Progenitor cell of endocrine pancreas (in vitro differentiated cells): ENCODE data around the gene LTBP1. TPM values are rescaled to one million over a fixed set of nuclear protein-coding genes. Genes with fewer than 3 reads are reported as not detected.

Experiments
- DNase-seq: peaks from one replicate; pipeline ENCODE4 v3.0.0; 2021; ENCODE audit warnings: low spot score; ENCODE audit not compliant: unreplicated experiment
- H3K27ac Mint-ChIP-seq: 2 replicates; pipeline ENCODE4 v1.8.0; 2021; ENCODE audit warnings: mild to moderate bottlenecking, moderate library complexity, mixed read lengths
- H3K27me3 Mint-ChIP-seq: 2 replicates; pipeline ENCODE4 v1.8.0; 2021; ENCODE audit warnings: mixed read lengths
- H3K36me3 Mint-ChIP-seq: 2 replicates; pipeline ENCODE4 v1.8.0; 2022; ENCODE audit warnings: mixed read lengths; ENCODE audit not compliant: insufficient read depth
- H3K4me1 Mint-ChIP-seq: 2 replicates; pipeline ENCODE4 v1.8.0; 2021; ENCODE audit warnings: low read depth, mixed read lengths
- H3K4me3 Mint-ChIP-seq: 2 replicates; pipeline ENCODE4 v1.8.0; 2021; ENCODE audit warnings: low read depth, mild to moderate bottlenecking, moderate library complexity, mixed read lengths
- H3K9me3 Mint-ChIP-seq: 2 replicates; pipeline ENCODE4 v1.8.0; 2021; ENCODE audit warnings: low read depth, mixed read lengths
- CTCF ChIP-seq: fragments of 200-600 bp; sonication (generic); IDR thresholded peaks from one replicate; pipeline ENCODE4 v1.5.0; 2021; ENCODE audit warnings: antibody characterized with exemption, mild to moderate bottlenecking; ENCODE audit not compliant: unreplicated experiment
- total RNA-seq: library from RNA; stranded (reverse); gene quantifications from 2 replicates; pipeline ENCODE4 v1.2.1, GENCODE V29; 2021

LTBP1 gene
- total RNA-seq, 1 donor from 2014 or later = 63.0 TPM

GRCh38 chr2:33406622-33407021 is 459.9 kb downstream of the LTBP1 start:
- Mint-ChIP-seq H3K36me3 (no peaks in the 10 kb centered on the region), H3K27ac (no peak overlapping the region), H3K4me3 (no peak overlapping the region), H3K27me3 (no peaks in the 10 kb centered on the region), H3K4me1 (peaks cover under 1% of the 10 kb centered on the region), H3K9me3 (peaks cover 8% of the 10 kb centered on the region)
- DNase-seq = no peak
- TF ChIP-seq CTCF = no peak

GRCh38 chr2:33408109-33408508 is 461.4 kb downstream of the LTBP1 start:
- Mint-ChIP-seq H3K9me3 (peaks cover 8% of the 10 kb centered on the region), H3K36me3 (no peaks in the 10 kb centered on the region), H3K4me1 (peaks cover 6% of the 10 kb centered on the region), H3K27ac (no peak overlapping the region), H3K27me3 (no peaks in the 10 kb centered on the region), H3K4me3 (no peak overlapping the region)
- TF ChIP-seq CTCF = no peak
- no peak for DNase-seq

- Mint-ChIP-seq H3K4me1 (peaks cover 6% of the 10 kb centered on the region), H3K27ac (no peak overlapping the region), H3K4me3 (no peak overlapping the region), H3K27me3 (no peaks in the 10 kb centered on the region), H3K36me3 (no peaks in the 10 kb centered on the region), H3K9me3 (peaks cover 8% of the 10 kb centered on the region)
- no peak for DNase-seq
- TF ChIP-seq CTCF = no peak
Observed at GRCh38 chr2:33409417-33409955, 462.7 kb downstream of the LTBP1 start.

- Mint-ChIP-seq H3K4me3 (no peak overlapping the region), H3K27me3 (no peaks in the 10 kb centered on the region), H3K9me3 (peaks cover 8% of the 10 kb centered on the region), H3K36me3 (no peaks in the 10 kb centered on the region), H3K27ac (no peak overlapping the region), H3K4me1 (peaks cover 6% of the 10 kb centered on the region)
- TF ChIP-seq CTCF = no peak
- no peak for DNase-seq
Observed at GRCh38 chr2:33411765-33412164, 465.0 kb downstream of the LTBP1 start.

- no peak overlapping the region for H3K4me3 Mint-ChIP-seq
- TF ChIP-seq CTCF = no peak
- peaks cover 6% of the 10 kb centered on the region for H3K9me3 Mint-ChIP-seq
- no peaks in the 10 kb centered on the region for H3K27me3 Mint-ChIP-seq
- no peaks in the 10 kb centered on the region for H3K36me3 Mint-ChIP-seq
- DNase-seq = no peak
- H3K27ac Mint-ChIP-seq = peak overlapping the region; percentile 59
- H3K4me1 Mint-ChIP-seq = peaks cover 6% of the 10 kb centered on the region
Observed at GRCh38 chr2:33412920-33413319, 466.2 kb downstream of the LTBP1 start.
